Neural cell (in vitro differentiated cells): ENCODE results near the gene TPPP. TPM values are rescaled to one million over a fixed set of nuclear protein-coding genes. Genes with fewer than 3 reads are reported as not detected.
"Not testable (repeated sequence)": the region's sequence is repeated elsewhere in the genome, so short reads cannot be mapped to it uniquely, and the experiment has no call there.

Source experiments
- H2AFZ ChIP-seq: fragments of 200-600, 300-800 bp; sonication (generic), shearing (Covaris generic); 2 replicates; pipeline ENCODE4 v1.6.0; 2014; ENCODE audit warnings: low read depth, mild to moderate bottlenecking, antibody characterized with exemption, low read length, moderate library complexity
- H3F3A ChIP-seq: fragments of 200-600 bp; shearing (Covaris generic); 2 replicates; pipeline ENCODE4 v1.6.1; 2016; ENCODE audit warnings: mild to moderate bottlenecking, moderate library complexity, mixed read lengths, antibody characterized with exemption, low read length; ENCODE audit not compliant: insufficient read depth, poor library complexity, severe bottlenecking
- H3K27ac ChIP-seq: fragments of 200-600, 300-800 bp; sonication (generic), shearing (Covaris generic); 2 replicates; pipeline ENCODE4 v1.5.1; 2014; ENCODE audit warnings: mild to moderate bottlenecking, low read length, moderate library complexity
- H3K27me3 ChIP-seq: fragments of 300-800, 200-600 bp; sonication (generic), shearing (Covaris generic); 2 replicates; pipeline ENCODE4 v1.6.0; 2014; ENCODE audit warnings: mild to moderate bottlenecking, low read depth, low read length, moderate library complexity; ENCODE audit not compliant: insufficient read depth
- H3K36me3 ChIP-seq: fragments of 300-800, 200-600 bp; sonication (generic), shearing (Covaris generic); 2 replicates; pipeline ENCODE4 v1.5.1; 2014; ENCODE audit warnings: mild to moderate bottlenecking, antibody characterized with exemption, low read length, moderate library complexity; ENCODE audit not compliant: insufficient read depth
- H3K4me2 ChIP-seq: fragments of 300-800, 200-600 bp; sonication (generic), shearing (Covaris generic); 2 replicates; pipeline ENCODE4 v1.6.0; 2014; ENCODE audit warnings: mild to moderate bottlenecking, low read length
- H3K4me3 ChIP-seq: fragments of 300-800, 200-600 bp; sonication (generic), shearing (Covaris generic); 2 replicates; pipeline ENCODE4 v1.5.1; 2014; ENCODE audit warnings: mild to moderate bottlenecking, low read length, moderate library complexity
- H3K79me2 ChIP-seq: fragments of 200-600 bp; shearing (Covaris generic); replicated peaks from 2 replicates; pipeline ENCODE4 v1.6.0; 2014; ENCODE audit warnings: mild to moderate bottlenecking, low read length, moderate library complexity; ENCODE audit not compliant: insufficient read depth
- H3K9ac ChIP-seq: fragments of 300-800, 200-600 bp; sonication (generic), shearing (Covaris generic); 2 replicates; pipeline ENCODE4 v1.6.1; 2016; ENCODE audit warnings: mild to moderate bottlenecking, low read length, mixed read lengths
- H3K9me2 ChIP-seq: fragments of 200-600 bp; shearing (Covaris generic); 2 replicates; pipeline ENCODE4 v1.6.1; 2016; ENCODE audit warnings: mild to moderate bottlenecking, low read length, mixed read lengths; ENCODE audit not compliant: insufficient read depth
- H3K9me3 ChIP-seq: fragments of 200-600, 300-800 bp; sonication (generic), shearing (Covaris generic); 2 replicates; pipeline ENCODE4 v1.6.1; 2016; ENCODE audit warnings: mild to moderate bottlenecking, mixed run types, low read length, moderate library complexity, mixed read lengths
- H4K20me1 ChIP-seq: fragments of 200-600 bp; shearing (Covaris generic); 2 replicates; pipeline ENCODE4 v1.6.1; 2016; ENCODE audit warnings: mild to moderate bottlenecking, mixed run types; ENCODE audit not compliant: insufficient read depth
- EP300 ChIP-seq: fragments of 450-650 bp; conservative IDR thresholded peaks from 2 replicates; pipeline ENCODE4 v1.6.1; 2014; ENCODE audit warnings: antibody characterized with exemption, mild to moderate bottlenecking, moderate library complexity; ENCODE audit not compliant: poor library complexity, severe bottlenecking
- EZH2 ChIP-seq: fragments of 200-600, 300-800 bp; shearing (Covaris generic), sonication (generic); IDR thresholded peaks from 2 replicates; pipeline ENCODE4 v1.6.1; 2014; ENCODE audit warnings: antibody characterized with exemption, low read length, borderline replicate concordance, mild to moderate bottlenecking; ENCODE audit not compliant: insufficient read depth, poor library complexity, severe bottlenecking
- MXI1 ChIP-seq: fragments of 450-650 bp; conservative IDR thresholded peaks from 2 replicates; pipeline ENCODE4 v1.6.1; 2014; ENCODE audit warnings: antibody characterized with exemption, mild to moderate bottlenecking; ENCODE audit not compliant: poor library complexity, severe bottlenecking
- POLR2AphosphoS5 ChIP-seq: IDR thresholded peaks from 2 replicates; pipeline ENCODE4 v1.6.1; 2012
- RAD21 ChIP-seq: fragments of 450-650 bp; conservative IDR thresholded peaks from 2 replicates; pipeline ENCODE4 v1.6.1; 2014; ENCODE audit warnings: antibody characterized with exemption, mild to moderate bottlenecking, moderate library complexity
- SMC3 ChIP-seq: fragments of 450-650 bp; conservative IDR thresholded peaks from 2 replicates; pipeline ENCODE4 v1.6.1; 2014; ENCODE audit warnings: antibody characterized with exemption, mild to moderate bottlenecking, moderate library complexity; ENCODE audit not compliant: poor library complexity
- TAF1 ChIP-seq: IDR thresholded peaks from 2 replicates; pipeline ENCODE4 v1.6.1; 2012; ENCODE audit warnings: low read depth
- polyA plus RNA-seq: library from polyadenylated mRNA; depleted of rRNA; stranded (reverse); fragments of >200 nt; gene quantifications from 2 replicates; pipeline ENCODE4 v1.2.3, GENCODE V29; 2014
- TF ChIP-seq, protein P1 (sequence below): fragments of 450-650 bp; IDR thresholded peaks from 2 replicates; pipeline ENCODE4 v1.5.1; 2014; ENCODE audit warnings: antibody characterized with exemption, mild to moderate bottlenecking, moderate library complexity; ENCODE audit not compliant: poor library complexity, severe bottlenecking
- TF ChIP-seq, protein P2 (sequence below): IDR thresholded peaks from 2 replicates; pipeline ENCODE4 v1.6.1; 2012; ENCODE audit warnings: borderline replicate concordance

The TPPP gene
- polyA plus RNA-seq, 1 donor from 2014 or later: 9.9 TPM

DNA sequence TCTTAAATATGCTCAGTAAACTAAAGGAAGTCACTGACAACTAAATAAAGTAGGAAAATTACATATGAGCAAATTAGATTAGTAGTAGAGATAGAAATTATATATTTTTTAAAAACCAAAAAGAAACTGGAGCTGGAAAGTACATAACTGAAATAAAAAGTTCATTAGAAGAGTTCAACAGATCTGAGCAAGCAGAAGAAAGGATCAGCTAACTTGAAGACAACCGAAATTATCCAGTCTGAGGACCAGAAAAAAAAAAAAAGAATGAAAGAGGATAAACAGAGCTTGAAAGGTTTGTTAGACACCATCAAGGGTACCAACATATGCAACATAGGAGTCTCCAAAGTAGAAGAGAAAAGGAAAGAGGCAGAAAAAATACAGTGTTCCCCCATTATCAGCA lies 26.2 kb upstream of the TPPP start:
- not testable (repeated sequence) for H3F3A ChIP-seq, H3K27me3 ChIP-seq, H3K9ac ChIP-seq, H3K79me2 ChIP-seq, H3K9me3 ChIP-seq, H3K4me2 ChIP-seq, H4K20me1 ChIP-seq, H2AFZ ChIP-seq, H3K27ac ChIP-seq, H3K9me2 ChIP-seq, H3K4me3 ChIP-seq, H3K36me3 ChIP-seq

DNA sequence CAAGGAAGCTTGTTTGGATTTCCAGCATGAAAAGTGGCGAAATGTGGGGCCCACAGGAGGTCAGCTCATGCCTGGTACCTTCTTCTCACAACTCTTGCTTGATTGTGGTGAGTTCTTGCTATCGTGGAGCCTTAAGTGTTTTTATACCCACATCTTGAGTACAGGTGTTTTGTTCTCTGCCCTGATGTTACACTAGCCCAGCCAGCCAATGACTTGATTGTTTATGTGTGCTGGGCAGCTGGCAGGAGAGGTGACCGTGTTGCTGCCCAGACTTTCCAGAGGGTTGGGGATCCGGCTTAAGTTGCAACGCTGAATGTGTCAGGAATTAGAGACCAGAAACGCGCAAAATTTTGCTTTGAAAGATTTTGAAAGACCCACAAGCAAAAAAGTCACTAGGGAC lies 24.0 kb upstream of the TPPP start:
- Histone ChIP-seq H3K27ac (no peak overlapping the region), H4K20me1 (no peaks in the 10 kb centered on the region), H3K9me2 (no peaks in the 10 kb centered on the region), H2AFZ (no peak overlapping the region), H3K79me2 (no peaks in the 10 kb centered on the region), H3K9me3 (no peaks in the 10 kb centered on the region), H3K4me3 (no peak overlapping the region), H3F3A (no peaks in the 10 kb centered on the region), H3K4me2 (no peak overlapping the region), H3K36me3 (peaks cover 5% of the 10 kb centered on the region), H3K9ac (no peak overlapping the region), H3K27me3 (no peaks in the 10 kb centered on the region)
- TF ChIP-seq EP300: no peak
- TF ChIP-seq POLR2AphosphoS5: no peak
- TF ChIP-seq TAF1: no peak
- TF ChIP-seq, protein P1, sequence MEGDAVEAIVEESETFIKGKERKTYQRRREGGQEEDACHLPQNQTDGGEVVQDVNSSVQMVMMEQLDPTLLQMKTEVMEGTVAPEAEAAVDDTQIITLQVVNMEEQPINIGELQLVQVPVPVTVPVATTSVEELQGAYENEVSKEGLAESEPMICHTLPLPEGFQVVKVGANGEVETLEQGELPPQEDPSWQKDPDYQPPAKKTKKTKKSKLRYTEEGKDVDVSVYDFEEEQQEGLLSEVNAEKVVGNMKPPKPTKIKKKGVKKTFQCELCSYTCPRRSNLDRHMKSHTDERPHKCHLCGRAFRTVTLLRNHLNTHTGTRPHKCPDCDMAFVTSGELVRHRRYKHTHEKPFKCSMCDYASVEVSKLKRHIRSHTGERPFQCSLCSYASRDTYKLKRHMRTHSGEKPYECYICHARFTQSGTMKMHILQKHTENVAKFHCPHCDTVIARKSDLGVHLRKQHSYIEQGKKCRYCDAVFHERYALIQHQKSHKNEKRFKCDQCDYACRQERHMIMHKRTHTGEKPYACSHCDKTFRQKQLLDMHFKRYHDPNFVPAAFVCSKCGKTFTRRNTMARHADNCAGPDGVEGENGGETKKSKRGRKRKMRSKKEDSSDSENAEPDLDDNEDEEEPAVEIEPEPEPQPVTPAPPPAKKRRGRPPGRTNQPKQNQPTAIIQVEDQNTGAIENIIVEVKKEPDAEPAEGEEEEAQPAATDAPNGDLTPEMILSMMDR: no peak
- no peak for TF ChIP-seq SMC3
- no peak for TF ChIP-seq EZH2
- TF ChIP-seq, protein P2, sequence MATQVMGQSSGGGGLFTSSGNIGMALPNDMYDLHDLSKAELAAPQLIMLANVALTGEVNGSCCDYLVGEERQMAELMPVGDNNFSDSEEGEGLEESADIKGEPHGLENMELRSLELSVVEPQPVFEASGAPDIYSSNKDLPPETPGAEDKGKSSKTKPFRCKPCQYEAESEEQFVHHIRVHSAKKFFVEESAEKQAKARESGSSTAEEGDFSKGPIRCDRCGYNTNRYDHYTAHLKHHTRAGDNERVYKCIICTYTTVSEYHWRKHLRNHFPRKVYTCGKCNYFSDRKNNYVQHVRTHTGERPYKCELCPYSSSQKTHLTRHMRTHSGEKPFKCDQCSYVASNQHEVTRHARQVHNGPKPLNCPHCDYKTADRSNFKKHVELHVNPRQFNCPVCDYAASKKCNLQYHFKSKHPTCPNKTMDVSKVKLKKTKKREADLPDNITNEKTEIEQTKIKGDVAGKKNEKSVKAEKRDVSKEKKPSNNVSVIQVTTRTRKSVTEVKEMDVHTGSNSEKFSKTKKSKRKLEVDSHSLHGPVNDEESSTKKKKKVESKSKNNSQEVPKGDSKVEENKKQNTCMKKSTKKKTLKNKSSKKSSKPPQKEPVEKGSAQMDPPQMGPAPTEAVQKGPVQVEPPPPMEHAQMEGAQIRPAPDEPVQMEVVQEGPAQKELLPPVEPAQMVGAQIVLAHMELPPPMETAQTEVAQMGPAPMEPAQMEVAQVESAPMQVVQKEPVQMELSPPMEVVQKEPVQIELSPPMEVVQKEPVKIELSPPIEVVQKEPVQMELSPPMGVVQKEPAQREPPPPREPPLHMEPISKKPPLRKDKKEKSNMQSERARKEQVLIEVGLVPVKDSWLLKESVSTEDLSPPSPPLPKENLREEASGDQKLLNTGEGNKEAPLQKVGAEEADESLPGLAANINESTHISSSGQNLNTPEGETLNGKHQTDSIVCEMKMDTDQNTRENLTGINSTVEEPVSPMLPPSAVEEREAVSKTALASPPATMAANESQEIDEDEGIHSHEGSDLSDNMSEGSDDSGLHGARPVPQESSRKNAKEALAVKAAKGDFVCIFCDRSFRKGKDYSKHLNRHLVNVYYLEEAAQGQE: no peak
- no peak for TF ChIP-seq RAD21
- TF ChIP-seq MXI1: no peak

DNA sequence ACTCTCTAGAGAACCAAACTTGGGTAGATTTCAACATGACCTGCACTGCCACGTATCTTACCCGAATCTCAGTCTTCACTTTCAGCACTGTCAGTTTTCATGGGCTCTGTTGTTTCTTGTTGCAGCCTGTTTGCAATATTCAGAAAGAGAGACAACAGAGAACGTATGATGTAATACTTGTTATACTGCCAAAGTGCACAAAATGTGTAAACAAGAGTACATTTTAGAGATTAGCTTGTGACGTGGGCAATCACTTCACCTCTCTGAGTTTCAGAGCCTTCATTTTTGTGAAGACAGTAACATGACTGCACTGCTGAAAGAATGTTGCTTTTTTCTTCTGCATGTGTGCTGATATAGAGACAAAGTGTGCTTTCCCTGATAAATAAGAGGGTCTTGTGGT lies 23.6 kb upstream of the TPPP start:
- H3K4me3 ChIP-seq, H3K27me3 ChIP-seq, H3K4me2 ChIP-seq, H3K27ac ChIP-seq, H4K20me1 ChIP-seq, H3K36me3 ChIP-seq, H2AFZ ChIP-seq, H3K79me2 ChIP-seq, H3K9me2 ChIP-seq, H3F3A ChIP-seq, H3K9me3 ChIP-seq, H3K9ac ChIP-seq: not testable (repeated sequence)

DNA sequence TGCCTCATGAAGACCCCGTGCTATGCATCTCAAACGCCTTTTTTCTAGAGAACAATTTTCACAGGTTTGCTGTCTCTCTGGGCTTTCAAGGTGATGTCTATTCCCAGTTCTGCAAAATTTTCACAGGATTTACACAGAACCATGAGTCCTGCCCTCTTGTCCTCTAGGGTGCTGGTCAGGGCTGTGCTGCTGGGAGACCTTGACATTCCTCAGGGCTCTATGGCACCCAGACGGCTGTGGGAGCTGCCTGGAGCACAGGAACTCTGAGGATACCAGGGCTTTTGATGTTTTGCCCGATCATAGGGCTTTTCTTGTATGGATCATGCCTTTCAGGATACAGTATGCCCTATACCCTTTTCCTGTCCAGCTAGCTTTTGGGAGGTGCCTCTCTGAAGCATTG lies 22.5 kb upstream of the TPPP start:
- H3K4me3 ChIP-seq: not testable (repeated sequence)

DNA sequence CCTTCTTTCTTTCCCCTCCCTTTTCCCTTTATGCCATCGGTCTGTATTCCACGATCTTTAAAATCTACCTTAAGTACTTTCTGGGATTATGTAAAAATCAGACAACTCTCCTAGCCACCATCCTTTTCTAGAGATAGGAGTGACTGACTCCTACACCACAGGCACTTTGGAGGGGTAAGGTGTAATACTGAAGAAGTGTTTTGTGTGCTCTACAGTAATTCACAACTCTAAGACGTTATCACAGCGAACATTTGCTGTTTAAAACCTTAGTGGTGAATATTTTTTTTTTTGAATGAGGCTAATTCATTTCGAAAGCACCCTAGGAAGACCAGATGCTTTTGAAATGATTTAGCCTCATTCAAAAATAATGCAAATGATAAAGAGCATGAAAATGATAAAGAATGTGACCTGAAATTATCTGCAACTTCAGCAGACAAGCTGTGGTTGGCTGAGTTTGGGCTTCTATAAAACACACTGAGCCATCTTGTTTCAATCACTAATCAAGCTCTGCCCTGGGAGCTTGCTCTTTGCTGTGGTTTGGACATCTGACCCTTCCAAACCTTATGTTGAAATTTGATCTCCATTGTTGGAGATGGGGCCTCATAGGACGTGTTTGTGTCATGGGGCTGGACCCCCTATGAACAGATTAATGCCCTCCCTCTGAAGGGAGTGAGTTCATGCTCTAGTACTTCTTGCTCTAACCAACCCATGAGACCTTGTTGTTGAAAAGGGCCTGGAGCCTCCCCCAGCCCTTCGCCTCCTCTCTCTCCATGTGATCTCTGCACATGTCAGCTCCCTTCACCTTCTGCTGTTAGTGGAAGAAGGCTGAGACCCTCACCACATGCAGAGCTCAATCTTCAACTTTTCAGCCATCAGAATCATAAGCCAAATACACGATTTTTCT lies 21.3 kb upstream of the TPPP start:
- not testable (repeated sequence) for H2AFZ ChIP-seq, H3K9me3 ChIP-seq, H3K4me2 ChIP-seq, H3K27ac ChIP-seq, H3K9me2 ChIP-seq, H4K20me1 ChIP-seq, H3K79me2 ChIP-seq, H3K36me3 ChIP-seq, H3K4me3 ChIP-seq, H3F3A ChIP-seq, H3K9ac ChIP-seq, H3K27me3 ChIP-seq

More for the DNA sequence above, 22.5 kb upstream of the TPPP start:
- H4K20me1 ChIP-seq, H2AFZ ChIP-seq, H3K27me3 ChIP-seq, H3K36me3 ChIP-seq, H3K4me2 ChIP-seq, H3F3A ChIP-seq, H3K79me2 ChIP-seq, H3K9me2 ChIP-seq, H3K27ac ChIP-seq, H3K9me3 ChIP-seq, H3K9ac ChIP-seq: not testable (repeated sequence)
